Panc1 (cell line): ENCODE data around the gene TANC1. TPM values are rescaled to one million over a fixed set of nuclear protein-coding genes. Genes with fewer than 3 reads are reported as not detected.

Experiments used
- ATAC-seq: fragments of 200-7000 bp; cut with Tn5 transposase; 2 replicates; pipeline ENCODE4 v1.9.1; 2020; ENCODE audit warnings: mild to moderate bottlenecking, moderate library complexity
- BruUV-seq: library from RNA; stranded (reverse); fragments of 400-500 nt; replicated peaks from 2 replicates; lab custom pipeline; 2021; lab: Mats Ljungman, UMichigan
- CTCF ChIA-PET: fragments of 300-600 bp; sonication (Branson Sonifier 250); formaldehyde crosslinking; loops from one replicate; lab custom pipeline; 2022; ENCODE audit warnings: antibody characterized with exemption; lab: Charles Lee
- POLR2A ChIA-PET: fragments of 300-600 bp; sonication (Branson Sonifier 250); formaldehyde crosslinking; loops from one replicate; lab custom pipeline; 2022; ENCODE audit warnings: antibody characterized with exemption; lab: Charles Lee
- DNase-seq: peaks from one replicate; pipeline ENCODE4 v3.0.0-alpha.2; 2010; ENCODE audit warnings: low read depth, low spot score
- H3K27ac ChIP-seq: 2 replicates; pipeline ENCODE4 v1.5.1; 2011; ENCODE audit warnings: mild to moderate bottlenecking, low read length, inconsistent platforms
- H3K27me3 ChIP-seq: fragments of 200-500 bp; sonication (Bioruptor generic); 2 replicates; pipeline ENCODE4 v1.6.0; 2014; ENCODE audit warnings: low read length, inconsistent platforms; ENCODE audit not compliant: control insufficient read depth, insufficient read depth
- H3K36me3 ChIP-seq: fragments of 200-500 bp; sonication (Bioruptor generic); 2 replicates; pipeline ENCODE4 v1.5.1; 2014; ENCODE audit warnings: inconsistent platforms, mild to moderate bottlenecking, low read length, moderate library complexity; ENCODE audit not compliant: control insufficient read depth, insufficient read depth
- H3K4me1 ChIP-seq: 2 replicates; pipeline ENCODE4 v1.5.1; 2011; ENCODE audit warnings: inconsistent platforms, mild to moderate bottlenecking, low read length, moderate library complexity; ENCODE audit not compliant: control insufficient read depth, insufficient read depth
- H3K4me3 ChIP-seq, 2 experiments: 2 replicates each; pipeline ENCODE4 v1.5.1; 2011 to 2012; ENCODE audit warnings: low read depth in 2 of 2, low read length in 2 of 2, mild to moderate bottlenecking in 2 of 2, inconsistent platforms in 1 of 2, moderate library complexity in 1 of 2
- H3K9me3 ChIP-seq: fragments of 200-500 bp; sonication (Bioruptor generic); 2 replicates; pipeline ENCODE4 v1.5.1; 2014; ENCODE audit warnings: low read depth, mild to moderate bottlenecking, inconsistent platforms, low read length, moderate library complexity; ENCODE audit not compliant: control insufficient read depth, insufficient read depth
- CTCF ChIP-seq: fragments of 450-650 bp; IDR thresholded peaks from 2 replicates; pipeline ENCODE4 v1.5.1; 2017; ENCODE audit warnings: mild to moderate bottlenecking
- POLR2AphosphoS5 ChIP-seq: IDR thresholded peaks from 2 replicates; pipeline ENCODE4 v1.6.1; 2012; ENCODE audit warnings: mild to moderate bottlenecking, low read depth, low read length, moderate library complexity
- REST ChIP-seq, 2 experiments: IDR thresholded peaks; 2 replicates each; pipeline ENCODE4 v1.6.1; 2011 to 2012; ENCODE audit warnings: low read depth in 2 of 2, control low read depth in 1 of 2, low read length in 1 of 2, mild to moderate bottlenecking in 1 of 2, moderate library complexity in 1 of 2; ENCODE audit not compliant: insufficient read depth in 1 of 2
- SIN3A ChIP-seq: IDR thresholded peaks from 2 replicates; pipeline ENCODE4 v1.6.1; 2012; ENCODE audit warnings: low read depth, mild to moderate bottlenecking, low read length, moderate library complexity, borderline replicate concordance; ENCODE audit not compliant: insufficient read depth
- TCF7L2 ChIP-seq: IDR thresholded peaks from 2 replicates; pipeline ENCODE4 v1.6.1; 2011; ENCODE audit warnings: mild to moderate bottlenecking, low read depth, low read length, inconsistent platforms
- in situ Hi-C: cut with HindIII; loops from 2 replicates; pipeline ENCODE4 v1.10.0; 2016; ENCODE audit warnings: low sequenced_read_pairs, low pct_unique_long_range_greater_than_20kb
- intact Hi-C: fragments of 100-400 bp; cut with micrococcal nuclease; formaldehyde crosslinking; loops from one replicate; pipeline ENCODE4 v1.10.0; 2022; ENCODE audit not compliant: unreplicated experiment
- total RNA-seq: library from RNA; stranded (reverse); gene quantifications from one replicate; pipeline ENCODE4 v1.2.1, GENCODE V29; 2021; ENCODE audit not compliant: unreplicated experiment

Gene TANC1
- total RNA-seq, 1 experiment from 2014 or later = 44.3 TPM

GRCh38 chr2:159109517-159109916, 141.1 kb downstream of the TANC1 start:
- no peak for ATAC-seq
- Histone ChIP-seq H3K27me3 (no peaks in the 10 kb centered on the region), H3K9me3 (no peaks in the 10 kb centered on the region), H3K4me3 (no peak overlapping the region), H3K36me3 (no peaks in the 10 kb centered on the region), H3K27ac (no peak overlapping the region), H3K4me1 (peaks cover 4% of the 10 kb centered on the region; the same call in 1 of the 2 replicates)
- intact Hi-C loops (no loop called here), in situ Hi-C loops (no loop called here)
- DNase-seq = no peak
- POLR2A ChIA-PET = no interaction called here
- CTCF ChIA-PET = no interaction called here
- BruUV-seq = no TSS peak
- TF ChIP-seq CTCF = no peak
- no peak for TF ChIP-seq POLR2AphosphoS5
- no peak for TF ChIP-seq TCF7L2
- no peak for TF ChIP-seq REST (IDR thresholded peaks at IDR 0.05; ENCODE audit: insufficient read depth in 1 of 2, low read depth in 2 of 2, low read length in 1 of 2)
- TF ChIP-seq SIN3A = no peak

GRCh38 chr2:159110784-159111183, 142.3 kb downstream of the TANC1 start:
- BruUV-seq = no TSS peak
- intact Hi-C loops = loop anchor here (10.0 kb wide), 1 partner anchor 76 kb away; no protein-coding TSS in a partner anchor
- Histone ChIP-seq H3K4me3 (no peak overlapping the region), H3K9me3 (no peaks in the 10 kb centered on the region), H3K27me3 (no peaks in the 10 kb centered on the region), H3K27ac (no peak overlapping the region), H3K4me1 (peaks cover 4% of the 10 kb centered on the region; the same call in 1 of the 2 replicates), H3K36me3 (no peaks in the 10 kb centered on the region)
- in situ Hi-C loops = no loop called here
- TF ChIP-seq SIN3A (no peak), CTCF (no peak), TCF7L2 (no peak), REST (IDR thresholded peaks at IDR 0.05; ENCODE audit: insufficient read depth in 1 of 2, low read depth in 2 of 2, low read length in 1 of 2) (no peak), POLR2AphosphoS5 (no peak)
- DNase-seq (no peak), ATAC-seq (no peak)
- CTCF ChIA-PET = no interaction called here
- POLR2A ChIA-PET = interaction anchor here (0.6 kb wide), 1 partner anchor 14 kb away, joined by 5 read pairs; no protein-coding TSS in a partner anchor
